Measurements from ENCODE around the gene RAB6B. TPM values are rescaled to one million over a fixed set of nuclear protein-coding genes. Genes with fewer than 3 reads are reported as not detected.

Gene RAB6B
- total RNA-seq, 1 donor from 2014 or later: 25.7 TPM

GRCh38 chr3:133840767-133841166, 54.9 kb downstream of the RAB6B start:
- TF ChIP-seq CTCF (IDR thresholded peaks at IDR 0.05): no peak
- H3K4me1 Mint-ChIP-seq (ENCODE audit: low read depth): peaks cover 9% of the 10 kb centered on the region
- DNase-seq (ENCODE audit: low spot score): no peak

GRCh38 chr3:133840055-133840737, 55.5 kb downstream of the RAB6B start:
- Mint-ChIP-seq H3K27me3 (ENCODE audit: low read depth) (no peaks in the 10 kb centered on the region), H3K4me3 (ENCODE audit: unreplicated experiment) (no peak overlapping the region), H3K4me1 (ENCODE audit: low read depth) (peaks cover 9% of the 10 kb centered on the region), H3K36me3 (ENCODE audit: low read depth) (peaks cover 17% of the 10 kb centered on the region), H3K27ac (ENCODE audit: unreplicated experiment) (no peak overlapping the region), H3K9me3 (ENCODE audit: low read depth) (no peaks in the 10 kb centered on the region)
- no peak for TF ChIP-seq CTCF (IDR thresholded peaks at IDR 0.05)
- DNase-seq (ENCODE audit: low spot score): no peak

More at GRCh38 chr3:133840767-133841166, 54.9 kb downstream of the RAB6B start:
- Mint-ChIP-seq H3K27ac (ENCODE audit: unreplicated experiment) (no peak overlapping the region), H3K4me3 (ENCODE audit: unreplicated experiment) (no peak overlapping the region), H3K27me3 (ENCODE audit: low read depth) (no peaks in the 10 kb centered on the region), H3K36me3 (ENCODE audit: low read depth) (peaks cover 16% of the 10 kb centered on the region), H3K9me3 (ENCODE audit: low read depth) (no peaks in the 10 kb centered on the region)

GRCh38 chr3:133838916-133839800, 56.5 kb downstream of the RAB6B start:
- peaks cover 7% of the 10 kb centered on the region for H3K4me1 Mint-ChIP-seq (ENCODE audit: low read depth)
- H3K9me3 Mint-ChIP-seq (ENCODE audit: low read depth): no peaks in the 10 kb centered on the region
- TF ChIP-seq CTCF (IDR thresholded peaks at IDR 0.05): no peak
- peaks cover 20% of the 10 kb centered on the region for H3K36me3 Mint-ChIP-seq (ENCODE audit: low read depth)
- H3K27ac Mint-ChIP-seq (ENCODE audit: unreplicated experiment): no peak overlapping the region
- H3K27me3 Mint-ChIP-seq (ENCODE audit: low read depth): no peaks in the 10 kb centered on the region
- no peak overlapping the region for H3K4me3 Mint-ChIP-seq (ENCODE audit: unreplicated experiment)
- no peak for DNase-seq (ENCODE audit: low spot score)

- Mint-ChIP-seq H3K4me3 (ENCODE audit: unreplicated experiment) (no peak overlapping the region), H3K36me3 (ENCODE audit: low read depth) (peaks cover 20% of the 10 kb centered on the region), H3K27ac (ENCODE audit: unreplicated experiment) (no peak overlapping the region), H3K9me3 (ENCODE audit: low read depth) (no peaks in the 10 kb centered on the region), H3K27me3 (ENCODE audit: low read depth) (no peaks in the 10 kb centered on the region), H3K4me1 (ENCODE audit: low read depth) (no peaks in the 10 kb centered on the region)
- DNase-seq (ENCODE audit: low spot score): no peak
- TF ChIP-seq CTCF (IDR thresholded peaks at IDR 0.05): no peak
Measured at GRCh38 chr3:133838296-133838789, 57.3 kb downstream of the RAB6B start.
